ENCODE measurements around the gene SLF2. TPM values are rescaled to one million over a fixed set of nuclear protein-coding genes. Genes with fewer than 3 reads are reported as not detected.

Gene SLF2
- total and polyA plus RNA-seq, 2 of the 8 experiments (the other 6 are each of a cell fraction or from before 2014, with no cell fraction given) = 5.5 to 20.9 TPM

GRCh38 chr10:100943508-100943907, 30.7 kb downstream of the SLF2 start:
- Histone ChIP-seq H3K9ac (replicated peaks in 1 of 4; ENCODE audit: extremely low read depth in 1 of 4, low read depth in 3 of 4, low read length in 3 of 4) (no peak overlapping the region), H3K23ac (ENCODE audit: insufficient read length) (no peak overlapping the region), H3K23me2 (ENCODE audit: low read depth, low read length) (peaks cover 2% of the 10 kb centered on the region; the same call in 1 of the 2 replicates), H3K79me1 (ENCODE audit: low read depth, low read length) (no peaks in the 10 kb centered on the region), H2AK5ac (ENCODE audit: low read depth, low read length) (no peak overlapping the region), H3K27me3 (replicated peaks in 1 of 4; ENCODE audit: control insufficient read depth in 3 of 4, extremely low read depth in 1 of 4, insufficient read depth in 3 of 4, low read length in 3 of 4) (no peaks in the 10 kb centered on the region), H3K56ac (replicated peaks; ENCODE audit: insufficient read length, low read depth, low read length) (no peak overlapping the region), H4K91ac (replicated peaks; ENCODE audit: insufficient read length, low read length) (no peak overlapping the region), H3K4me2 (ENCODE audit: insufficient read depth in 1 of 2, low read depth in 2 of 2, low read length in 2 of 2) (no peak overlapping the region), H3K4ac (replicated peaks; ENCODE audit: insufficient read length, low read depth, low read length) (no peak overlapping the region), H2BK120ac (replicated peaks; ENCODE audit: low read depth, low read length) (no peak overlapping the region), H4K8ac (ENCODE audit: extremely low read depth, insufficient read depth, low read length) (no peak overlapping the region), H2BK12ac (ENCODE audit: low read depth, low read length) (no peak overlapping the region), H3K18ac (ENCODE audit: extremely low read depth, low read length) (no peak overlapping the region), H3K4me1 (replicated peaks in 1 of 4; ENCODE audit: control insufficient read depth in 3 of 4, insufficient read depth in 4 of 4, low read length in 3 of 4) (no peaks in the 10 kb centered on the region), H2BK15ac (ENCODE audit: low read length) (no peak overlapping the region), H3K4me3 (ENCODE audit: extremely low read depth in 1 of 4, insufficient read depth in 2 of 4, low read depth in 3 of 4, low read length in 4 of 4) (no peak overlapping the region), H3K9me3 (ENCODE audit: insufficient read depth in 2 of 2, low read depth in 1 of 2, low read length in 1 of 2) (no peaks in the 10 kb centered on the region), H3K14ac (ENCODE audit: insufficient read length) (no peak overlapping the region), H2BK5ac (ENCODE audit: low read depth, low read length) (no peak overlapping the region), H3K27ac (ENCODE audit: low read depth, low read length) (no peak overlapping the region), H3K79me2 (ENCODE audit: control insufficient read depth in 1 of 2, insufficient read depth in 2 of 2, low read length in 2 of 2) (no peaks in the 10 kb centered on the region), H4K20me1 (replicated peaks in 1 of 2; ENCODE audit: control insufficient read depth in 1 of 2, insufficient read depth in 2 of 2, low read length in 2 of 2) (no peaks in the 10 kb centered on the region), H2BK20ac (ENCODE audit: low read length) (no peak overlapping the region), H2AFZ (ENCODE audit: low read length) (no peak overlapping the region), H3K36me3 (ENCODE audit: control insufficient read depth in 2 of 4, insufficient read depth in 4 of 4, low read length in 3 of 4) (peaks cover 0 to 67% (median 17%) of the 10 kb centered on the region in 4 experiments; a peak in 3 of 8 replicates), H4K5ac (ENCODE audit: insufficient read length, low read depth, low read length) (no peak overlapping the region)
- POLR2A ChIA-PET (ENCODE audit: partially characterized antibody) = interaction anchor here (1.1 to 1.3 kb wide), 3 partner anchors 9 to 21 kb away, joined by 3 to 4 read pairs (median 3); no protein-coding TSS in a partner anchor
- no peak for FAIRE-seq
- CTCF ChIA-PET (ENCODE audit: partially characterized antibody) = interaction anchor here (1.0 to 2.5 kb wide), 4 partner anchors 9 to 71 kb away, joined by 3 to 8 read pairs (median 6); partner anchors contain the start of gene LZTS2
- DNase-seq (ENCODE audit: low read depth in 1 of 2, low spot score in 2 of 2) = no peak
- TF ChIP-seq RNF2 (IDR thresholded peaks at IDR 0.05; ENCODE audit: borderline replicate concordance, low read depth, low read length, missing control alignments, poor library complexity, severe bottlenecking) = no peak
- TF ChIP-seq TCF12 (IDR thresholded peaks at IDR 0.05; ENCODE audit: low read depth, low read length) = no peak
- TF ChIP-seq BCL11A (IDR thresholded peaks at IDR 0.05; ENCODE audit: low read depth in 2 of 2, low read length in 2 of 2) = no peak
- no peak for TF ChIP-seq SP1 (IDR thresholded peaks at IDR 0.05; ENCODE audit: low read depth, low read length)
- TF ChIP-seq SIN3A (conservative IDR thresholded peaks at IDR 0.05 in 1 of 2, IDR thresholded peaks at IDR 0.05 in 1 of 2; ENCODE audit: low read depth in 1 of 2, low read length in 2 of 2) = no peak
